ENCODE results near the gene FRMPD2. TPM values are rescaled to one million over a fixed set of nuclear protein-coding genes. Genes with fewer than 3 reads are reported as not detected.
"Not testable (repeated sequence)": the region's sequence is repeated elsewhere in the genome, so short reads cannot be mapped to it uniquely, and the experiment has no call there.

Gene FRMPD2
- total and polyA plus RNA-seq, 11 donors = 0.20 to 0.66 TPM; not detected in 9

GRCh38 chr10:48193556-48193955 lies 80.9 kb downstream of the FRMPD2 start:
- Histone ChIP-seq H3K9me3 (no peaks in the 10 kb centered on the region), H3K4me1 (peaks cover 0 to 7% (median 0%) of the 10 kb centered on the region in 12 donors), H3K4me3 (no peak overlapping the region), H3K27me3 (peaks cover 0 to 4% (median 0%) of the 10 kb centered on the region in 9 donors), H3K27ac (no peak overlapping the region), H3K36me3 (no peaks in the 10 kb centered on the region)
- no peak for ATAC-seq
- DNase-seq = no peak
- no peak for TF ChIP-seq CTCF (IDR thresholded peaks at IDR 0.05)
- TF ChIP-seq POLR2A (IDR thresholded peaks at IDR 0.05) = no peak
- intact Hi-C loops (cut with DNase I) = no loop called here
- WGBS, 4 donors = 86 to 89% (median 87%) methylated on average over 2 of the region's 2 CpGs

GRCh38 chr10:48192881-48193450 lies 81.5 kb downstream of the FRMPD2 start:
- H3K9me3 ChIP-seq = no peaks in the 10 kb centered on the region
- DNase-seq = no peak
- peaks cover 0 to 4% (median 0%) of the 10 kb centered on the region in 9 donors for H3K27me3 ChIP-seq
- no peak for ATAC-seq
- H3K4me1 ChIP-seq = peaks cover 0 to 7% (median 0%) of the 10 kb centered on the region in 12 donors
- H3K36me3 ChIP-seq = no peaks in the 10 kb centered on the region
- TF ChIP-seq CTCF (IDR thresholded peaks at IDR 0.05) = no peak
- TF ChIP-seq POLR2A (IDR thresholded peaks at IDR 0.05) = no peak
- H3K27ac ChIP-seq = no peak overlapping the region
- 56 to 69% (median 63%) methylated on average over 9 of the region's 9 CpGs for WGBS, 4 donors
- intact Hi-C loops (cut with DNase I) = no loop called here
- H3K4me3 ChIP-seq = no peak overlapping the region

GRCh38 chr10:48187713-48188485 lies 86.6 kb downstream of the FRMPD2 start:
- Histone ChIP-seq H3K27me3 (peaks cover 0 to 6% (median 0%) of the 10 kb centered on the region in 9 donors), H3K36me3 (no peaks in the 10 kb centered on the region), H3K4me3 (no peak overlapping the region), H3K27ac (no peak overlapping the region), H3K9me3 (no peaks in the 10 kb centered on the region), H3K4me1 (no peaks in the 10 kb centered on the region)
- ATAC-seq (peak; percentile 45 to 75 (median 74)), DNase-seq (peak in 1 of 5 donors; percentile 44)
- intact Hi-C loops (cut with DNase I) = no loop called here
- 56 to 73% (median 63%) methylated on average over 9 to 10 of the region's 10 CpGs for WGBS, 4 donors
- TF ChIP-seq POLR2A (IDR thresholded peaks at IDR 0.05) = no peak
- no peak for TF ChIP-seq CTCF (IDR thresholded peaks at IDR 0.05)

GRCh38 chr10:48187126-48187525 lies 87.4 kb downstream of the FRMPD2 start:
- intact Hi-C loops (cut with DNase I) = no loop called here
- Histone ChIP-seq H3K4me3 (no peak overlapping the region), H3K27ac (no peak overlapping the region), H3K9me3 (no peaks in the 10 kb centered on the region), H3K27me3 (peaks cover 0 to 11% (median 0%) of the 10 kb centered on the region in 9 donors), H3K4me1 (no peaks in the 10 kb centered on the region), H3K36me3 (no peaks in the 10 kb centered on the region)
- ATAC-seq (no peak), DNase-seq (no peak)
- TF ChIP-seq POLR2A (IDR thresholded peaks at IDR 0.05) = no peak
- no peak for TF ChIP-seq CTCF (IDR thresholded peaks at IDR 0.05)
- WGBS, 4 donors = 48 to 66% (median 59%) methylated on average over 7 of the region's 7 CpGs

- ATAC-seq; H3K36me3 ChIP-seq; DNase-seq; H3K4me1 ChIP-seq; H3K4me3 ChIP-seq; intact Hi-C loops (cut with DNase I); H3K9me3 ChIP-seq; H3K27ac ChIP-seq: not testable (repeated sequence)
- H3K27me3 ChIP-seq = peaks cover 0 to 14% (median 0%) of the 10 kb centered on the region in 9 donors
- WGBS, 4 donors = 78 to 86% (median 84%) methylated on average over 9 of the region's 9 CpGs
Measured at GRCh38 chr10:48186264-48186804, 88.2 kb downstream of the FRMPD2 start.

All from heart left ventricle (tissue), 16 donors.